DND-41 (cell line): ENCODE results near the gene MYCBPAP.

ENCODE experiments used
- CTCF ChIP-seq: IDR thresholded peaks from 2 replicates; pipeline ENCODE4 v1.5.1; 2012; ENCODE audit warnings: borderline replicate concordance, low read length, moderate library complexity, mild to moderate bottlenecking; ENCODE audit not compliant: poor library complexity, severe bottlenecking; ENCODE audit errors: extremely low read depth
- EZH2 ChIP-seq: IDR thresholded peaks from 3 replicates; pipeline ENCODE4 v1.6.1; 2012; ENCODE audit warnings: borderline replicate concordance, low read depth, mild to moderate bottlenecking, moderate library complexity, low read length, inconsistent platforms; ENCODE audit not compliant: severe bottlenecking

- TF ChIP-seq CTCF (peak; percentile 93), EZH2 (no peak)
Measured at GRCh38 chr17:50547035-50547735, 38.9 kb downstream of the MYCBPAP start, which contains the start of gene SPATA20.
